Tibial nerve (tissue), 4 donors: Measurements from ENCODE around the gene PRKAG2. TPM values are rescaled to one million over a fixed set of nuclear protein-coding genes. Genes with fewer than 3 reads are reported as not detected.
"Not testable (repeated sequence)": the region's sequence is repeated elsewhere in the genome, so short reads cannot be mapped to it uniquely, and the experiment has no call there.

ENCODE experiments used
- DNase-seq, 2 donors: peaks; one replicate each; pipeline ENCODE4 v3.0.0-alpha.2; 2019; ENCODE audit warnings: low spot score in 2 of 2
- H3K27ac ChIP-seq, 4 donors: fragments of 200-600 bp; sonication (generic) in 3 of 4; one replicate each; pipeline ENCODE4 v1.5.1; 2017 to 2019; ENCODE audit warnings: mild to moderate bottlenecking in 1 of 4
- H3K27me3 ChIP-seq, 2 donors: fragments of 200-600 bp; sonication (generic) in 1 of 2; one replicate each; pipeline versions ENCODE4 v1.5.1 to v1.6.0; 2017 to 2019
- H3K36me3 ChIP-seq, 3 donors: fragments of 200-600 bp; sonication (generic); one replicate each; pipeline ENCODE4 v1.5.1; 2018 to 2019
- H3K4me1 ChIP-seq, 4 donors: fragments of 200-600 bp; sonication (generic) in 3 of 4; one replicate each; pipeline ENCODE4 v1.5.1; 2017 to 2019
- H3K4me3 ChIP-seq, 4 donors: fragments of 200-600 bp; sonication (generic) in 3 of 4; one replicate each; pipeline ENCODE4 v1.5.1; 2017 to 2019; ENCODE audit warnings: mild to moderate bottlenecking in 1 of 4, moderate library complexity in 1 of 4
- H3K9me3 ChIP-seq, 4 donors: fragments of 200-600 bp; sonication (generic) in 3 of 4; one replicate each; pipeline ENCODE4 v1.5.1; 2017 to 2019
- EP300 ChIP-seq, 2 donors: sonication (generic); formaldehyde crosslinking; IDR thresholded peaks; one replicate each; pipeline ENCODE4 v1.6.1; 2017; ENCODE audit warnings: antibody characterized with exemption in 2 of 2, mild to moderate bottlenecking in 1 of 2
- POLR2A ChIP-seq, 2 donors: fragments of 450-650 bp; IDR thresholded peaks; one replicate each; pipeline ENCODE4 v1.6.1; 2017; ENCODE audit warnings: antibody characterized with exemption in 2 of 2, mild to moderate bottlenecking in 2 of 2, moderate library complexity in 2 of 2
- WGBS, 2 donors: methylation state at CpG; one replicate each; pipeline ENCODE4 v1.1.5; 2018; 5-methylcytosine and 5-hydroxymethylcytosine counted together
- total RNA-seq, 4 donors: library from RNA; depleted of rRNA; stranded (reverse); fragments of >200 nt; gene quantifications; one replicate each; pipeline ENCODE4 v1.1.0, GENCODE V29; 2016
- TF ChIP-seq, protein P1 (sequence below), 5 experiments: fragments of 200-600 bp in 3 of 5; fragments of 450-650 bp in 2 of 5; sonication (generic) in 3 of 5; IDR thresholded peaks; one replicate each; pipeline ENCODE4 v1.5.1; 2016 to 2019; ENCODE audit warnings: antibody characterized with exemption in 5 of 5, mild to moderate bottlenecking in 3 of 5, moderate library complexity in 2 of 5

Gene PRKAG2
- total RNA-seq, 4 donors from 2014 or later: 24.5 to 82.6 (median 38.3) TPM

DNA sequence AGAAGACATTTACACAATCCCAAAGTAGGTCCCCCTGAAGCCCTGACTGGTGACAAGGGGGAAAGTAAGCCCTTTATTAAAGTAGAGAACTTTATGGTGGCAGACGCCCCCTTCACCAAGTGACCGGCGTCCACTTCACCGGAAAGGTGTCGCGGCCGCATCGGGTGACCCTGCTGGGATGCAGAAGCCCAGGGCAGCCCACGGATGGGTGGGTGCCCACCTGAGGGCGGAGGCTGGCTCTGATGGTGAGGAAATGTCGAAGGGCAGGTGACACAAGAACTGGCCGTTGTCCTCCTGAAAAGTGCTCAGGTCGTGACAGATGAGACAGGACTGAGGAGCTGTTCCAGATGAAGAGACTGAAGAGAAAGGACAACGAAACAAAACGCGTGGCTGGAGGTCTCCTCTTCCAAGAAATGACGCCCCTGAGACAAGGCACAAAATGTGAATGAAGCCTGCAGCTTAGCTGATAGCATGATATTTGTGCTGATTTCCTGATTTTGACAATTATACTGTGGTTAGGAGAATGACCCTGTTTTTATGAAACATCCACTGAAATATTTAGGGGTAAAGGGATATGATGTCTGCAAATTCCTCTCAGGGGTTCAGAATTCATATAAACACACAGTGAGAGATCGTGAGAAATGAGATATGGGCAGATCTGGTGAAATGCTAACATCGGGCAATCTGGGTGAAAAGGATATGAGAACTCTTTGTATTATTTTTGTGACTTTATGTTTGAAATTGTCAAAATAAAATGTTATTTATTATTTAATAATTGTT is 123.9 kb downstream of the PRKAG2 start:
- no peaks in the 10 kb centered on the region for H3K9me3 ChIP-seq
- no peak for DNase-seq
- TF ChIP-seq, protein P1, sequence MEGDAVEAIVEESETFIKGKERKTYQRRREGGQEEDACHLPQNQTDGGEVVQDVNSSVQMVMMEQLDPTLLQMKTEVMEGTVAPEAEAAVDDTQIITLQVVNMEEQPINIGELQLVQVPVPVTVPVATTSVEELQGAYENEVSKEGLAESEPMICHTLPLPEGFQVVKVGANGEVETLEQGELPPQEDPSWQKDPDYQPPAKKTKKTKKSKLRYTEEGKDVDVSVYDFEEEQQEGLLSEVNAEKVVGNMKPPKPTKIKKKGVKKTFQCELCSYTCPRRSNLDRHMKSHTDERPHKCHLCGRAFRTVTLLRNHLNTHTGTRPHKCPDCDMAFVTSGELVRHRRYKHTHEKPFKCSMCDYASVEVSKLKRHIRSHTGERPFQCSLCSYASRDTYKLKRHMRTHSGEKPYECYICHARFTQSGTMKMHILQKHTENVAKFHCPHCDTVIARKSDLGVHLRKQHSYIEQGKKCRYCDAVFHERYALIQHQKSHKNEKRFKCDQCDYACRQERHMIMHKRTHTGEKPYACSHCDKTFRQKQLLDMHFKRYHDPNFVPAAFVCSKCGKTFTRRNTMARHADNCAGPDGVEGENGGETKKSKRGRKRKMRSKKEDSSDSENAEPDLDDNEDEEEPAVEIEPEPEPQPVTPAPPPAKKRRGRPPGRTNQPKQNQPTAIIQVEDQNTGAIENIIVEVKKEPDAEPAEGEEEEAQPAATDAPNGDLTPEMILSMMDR (IDR thresholded peaks at IDR 0.05): no peak
- TF ChIP-seq EP300 (IDR thresholded peaks at IDR 0.05): no peak
- TF ChIP-seq POLR2A (IDR thresholded peaks at IDR 0.05): no peak
- H3K4me1 ChIP-seq: peaks cover 0 to 46% (median 32%) of the 10 kb centered on the region in 4 donors
- no peak overlapping the region for H3K4me3 ChIP-seq
- peak overlapping the region in 2 of 4 donors; percentile 87 to 92 for H3K27ac ChIP-seq
- WGBS, 2 donors: 94 to 95% methylated on average over 19 of the region's 19 CpGs
- no peaks in the 10 kb centered on the region for H3K36me3 ChIP-seq
- H3K27me3 ChIP-seq: no peaks in the 10 kb centered on the region

DNA sequence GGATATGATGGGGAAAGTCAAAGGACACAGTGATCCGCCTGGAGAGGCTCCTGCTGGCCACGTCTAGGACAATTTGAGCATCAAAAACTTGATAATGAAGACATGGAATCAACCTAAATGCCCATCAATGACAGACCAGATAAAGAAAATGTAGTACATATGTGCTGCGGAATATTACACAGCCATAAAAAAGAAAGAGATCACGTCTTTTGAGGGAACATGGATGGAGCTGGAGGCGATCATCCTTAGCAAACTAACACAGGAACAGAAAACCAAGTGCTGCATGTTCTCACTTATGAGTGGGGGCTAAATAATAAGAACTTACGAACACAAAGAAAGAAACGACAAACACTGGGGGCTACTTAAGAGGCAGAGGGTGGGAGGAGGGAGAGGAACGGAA is 124.9 kb downstream of the PRKAG2 start:
- no peak overlapping the region for H3K4me3 ChIP-seq
- no peaks in the 10 kb centered on the region for H3K27me3 ChIP-seq
- no peak overlapping the region for H3K27ac ChIP-seq
- no peaks in the 10 kb centered on the region for H3K36me3 ChIP-seq
- TF ChIP-seq EP300 (IDR thresholded peaks at IDR 0.05) (no peak), POLR2A (IDR thresholded peaks at IDR 0.05) (no peak)
- TF ChIP-seq, protein P1 (IDR thresholded peaks at IDR 0.05): no peak
- H3K9me3 ChIP-seq: no peaks in the 10 kb centered on the region
- H3K4me1 ChIP-seq: peaks cover 0 to 37% (median 24%) of the 10 kb centered on the region in 4 donors
- WGBS, 2 donors: 97 to 98% methylated on average over 8 of the region's 8 CpGs
- no peak for DNase-seq

DNA sequence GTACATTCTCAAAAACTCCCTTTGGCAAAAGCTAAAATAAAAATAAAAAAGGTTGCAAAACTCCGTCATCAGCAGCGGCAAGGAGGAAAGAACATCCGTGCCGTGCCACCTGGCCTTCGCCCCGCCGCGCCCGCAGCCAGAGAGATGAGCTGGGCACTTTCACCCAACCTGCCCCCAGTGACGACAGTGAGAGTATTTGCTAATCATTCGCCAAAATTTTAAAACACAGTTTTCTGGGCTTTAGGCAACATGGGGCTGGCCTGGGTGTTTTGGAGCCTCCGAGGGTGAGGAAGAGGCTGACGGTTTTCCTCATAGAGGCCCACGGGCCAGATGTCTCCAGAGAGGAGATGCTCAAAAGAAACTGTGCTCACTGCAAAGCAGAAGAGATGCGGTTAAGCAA is 128.2 kb downstream of the PRKAG2 start:
- H3K9me3 ChIP-seq: no peaks in the 10 kb centered on the region
- WGBS, 2 donors: 92% methylated on average over 15 of the region's 15 CpGs
- no peaks in the 10 kb centered on the region for H3K36me3 ChIP-seq
- no peaks in the 10 kb centered on the region for H3K27me3 ChIP-seq
- H3K4me3 ChIP-seq: no peak overlapping the region
- peaks cover 0 to 20% (median 2%) of the 10 kb centered on the region in 4 donors for H3K4me1 ChIP-seq
- no peak for DNase-seq
- TF ChIP-seq, protein P1 (IDR thresholded peaks at IDR 0.05): no peak
- TF ChIP-seq POLR2A (IDR thresholded peaks at IDR 0.05): no peak
- no peak for TF ChIP-seq EP300 (IDR thresholded peaks at IDR 0.05)
- H3K27ac ChIP-seq: no peak overlapping the region

DNA sequence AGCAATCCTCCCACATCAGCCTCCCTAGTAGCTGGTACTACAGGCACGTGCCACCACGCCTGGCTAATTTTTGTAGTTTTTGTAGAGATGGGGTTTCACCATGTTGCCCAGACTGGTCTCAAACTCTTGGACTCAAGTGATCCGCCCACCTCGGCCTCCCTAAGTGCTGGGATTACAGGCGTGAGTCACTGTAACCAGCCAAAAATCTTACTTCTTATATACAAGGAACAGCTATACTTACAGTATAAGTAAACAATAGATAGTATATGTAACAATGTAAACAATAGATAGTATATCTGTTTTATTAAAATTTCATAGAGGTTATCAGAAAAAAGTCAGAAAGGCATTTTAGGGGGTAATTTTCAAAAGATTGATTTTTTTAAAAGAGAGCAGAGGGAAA is 128.9 kb downstream of the PRKAG2 start:
- WGBS, 2 donors: 93 to 94% methylated on average over 5 of the region's 5 CpGs
- not testable (repeated sequence) for H3K4me3 ChIP-seq, DNase-seq, H3K36me3 ChIP-seq, H3K27me3 ChIP-seq, H3K27ac ChIP-seq, H3K9me3 ChIP-seq
- H3K4me1 ChIP-seq: peaks cover 0 to 24% (median 6%) of the 10 kb centered on the region in 4 donors

DNA sequence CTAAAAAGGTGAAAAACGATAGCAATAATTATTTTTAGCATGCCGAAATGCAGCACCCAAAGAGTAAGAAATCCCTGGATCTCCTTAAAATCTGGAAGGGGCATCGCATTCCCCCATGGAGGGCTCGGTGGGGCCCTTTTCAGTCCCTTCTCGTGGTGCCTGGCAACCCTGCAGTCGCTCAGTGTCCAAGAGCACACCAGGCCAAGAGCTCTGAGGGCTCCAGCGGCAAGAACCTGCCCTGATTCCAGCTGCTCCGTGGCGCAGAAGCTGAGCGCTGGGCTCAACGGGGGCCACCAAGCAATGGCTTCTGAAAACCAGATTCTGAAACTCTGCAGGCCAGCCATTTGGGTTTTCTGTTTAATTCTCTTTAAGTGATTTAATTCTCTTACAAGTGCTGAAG is 131.2 kb downstream of the PRKAG2 start:
- Histone ChIP-seq H3K27me3 (no peaks in the 10 kb centered on the region), H3K27ac (peak overlapping the region in 1 of 4 donors; percentile 17), H3K4me3 (no peak overlapping the region), H3K36me3 (no peaks in the 10 kb centered on the region), H3K4me1 (peaks cover 0 to 30% (median 7%) of the 10 kb centered on the region in 4 donors), H3K9me3 (no peaks in the 10 kb centered on the region)
- no peak for DNase-seq
- 74 to 89% methylated on average over 11 of the region's 11 CpGs for WGBS, 2 donors
- TF ChIP-seq POLR2A (IDR thresholded peaks at IDR 0.05): no peak
